Endothelial cell of umbilical vein (primary cell): ENCODE data around the gene PER1. TPM values are rescaled to one million over a fixed set of nuclear protein-coding genes. Genes with fewer than 3 reads are reported as not detected.

Experiments used
- BruUV-seq: library from RNA; stranded (reverse); fragments of 400-500 nt; replicated peaks from 2 replicates; lab custom pipeline; 2021; lab: Mats Ljungman, UMichigan
- CTCF ChIA-PET: fragments of 300-600, 350-600 bp; sonication (Branson Sonifier 250); formaldehyde crosslinking; loops from one replicate; lab custom pipeline; 2021; ENCODE audit warnings: antibody characterized with exemption, inconsistent platforms; lab: Charles Lee
- POLR2A ChIA-PET: fragments of 300-600, 350-600 bp; sonication (Branson Sonifier 250); formaldehyde crosslinking; loops from one replicate; lab custom pipeline; 2021; ENCODE audit warnings: antibody characterized with exemption, inconsistent platforms; lab: Charles Lee
- DNase-seq: peaks from one replicate; pipeline ENCODE4 v3.0.0-alpha.2; 2011; ENCODE audit warnings: low read depth, low spot score
- FAIRE-seq: peaks from 2 replicates; lab custom pipeline; 2011; peaks lifted over from hg19 to GRCh38; lab: Jason Lieb, UNC
- H2AFZ ChIP-seq: 2 replicates; pipeline ENCODE4 v1.6.0; 2012; ENCODE audit warnings: low read depth, low read length, control low read depth, inconsistent platforms
- H3K27ac ChIP-seq: 2 replicates; pipeline ENCODE4 v1.5.1; 2011; ENCODE audit warnings: low read depth, mild to moderate bottlenecking, control low read depth, low read length, moderate library complexity; ENCODE audit not compliant: insufficient read depth
- H3K27me3 ChIP-seq, 2 experiments: 2 replicates each; pipeline versions ENCODE4 v1.6.0 to v1.6.1; 2011; ENCODE audit warnings: low read length in 2 of 2, mixed read lengths in 1 of 2; ENCODE audit not compliant: control insufficient read depth in 2 of 2, insufficient read depth in 2 of 2
- H3K36me3 ChIP-seq, 2 experiments: 2 replicates in 1 of 2; 3 replicates in 1 of 2; pipeline ENCODE4 v1.5.1; 2011; ENCODE audit warnings: low read length in 2 of 2, mild to moderate bottlenecking in 1 of 2, moderate library complexity in 1 of 2; ENCODE audit not compliant: control insufficient read depth in 2 of 2, insufficient read depth in 2 of 2; ENCODE audit errors: extremely low read depth in 1 of 2
- H3K4me1 ChIP-seq: 3 replicates; pipeline ENCODE4 v1.5.1; 2011; ENCODE audit warnings: mild to moderate bottlenecking, low read length; ENCODE audit not compliant: control insufficient read depth, insufficient read depth; ENCODE audit errors: extremely low read depth
- H3K4me2 ChIP-seq: 2 replicates; pipeline ENCODE4 v1.6.1; 2011; ENCODE audit warnings: low read length, control low read depth, mixed read lengths; ENCODE audit not compliant: insufficient read depth
- H3K4me3 ChIP-seq, 3 experiments: fragments of 200-600 bp in 1 of 3; sonication (generic), shearing (Covaris generic) in 1 of 3; replicated peaks in 1 of 3; 2 replicates each; pipeline ENCODE4 v1.5.1; 2011 to 2016; ENCODE audit warnings: control low read depth in 3 of 3, low read length in 3 of 3, mild to moderate bottlenecking in 2 of 3, inconsistent platforms in 1 of 3, low read depth in 1 of 3, moderate library complexity in 1 of 3; ENCODE audit not compliant: insufficient read depth in 1 of 3
- H3K79me2 ChIP-seq: 2 replicates; pipeline ENCODE4 v1.6.0; 2012; ENCODE audit warnings: low read length, inconsistent platforms; ENCODE audit not compliant: control insufficient read depth, insufficient read depth
- H3K9ac ChIP-seq: replicated peaks from 2 replicates; pipeline ENCODE3; 2011; ENCODE audit warnings: low read length, control low read depth; ENCODE audit not compliant: insufficient read depth; ENCODE audit errors: extremely low read depth
- H3K9me1 ChIP-seq: replicated peaks from 3 replicates; pipeline ENCODE4 v1.6.0; 2011; ENCODE audit warnings: mild to moderate bottlenecking, low read length; ENCODE audit not compliant: control insufficient read depth, insufficient read depth; ENCODE audit errors: extremely low read depth
- H3K9me3 ChIP-seq: replicated peaks from 2 replicates; pipeline ENCODE4 v1.5.1; 2012; ENCODE audit warnings: low read length, inconsistent platforms; ENCODE audit not compliant: control insufficient read depth, insufficient read depth
- H4K20me1 ChIP-seq: replicated peaks from 2 replicates; pipeline ENCODE3; 2011; ENCODE audit warnings: mild to moderate bottlenecking, low read length; ENCODE audit not compliant: control insufficient read depth, insufficient read depth; ENCODE audit errors: extremely low read depth
- CTCF ChIP-seq, 2 donors: IDR thresholded peaks; 1 replicate in 1 of 2; 2 replicates in 1 of 2; pipeline ENCODE4 v1.5.1; 2011; ENCODE audit warnings: low read length in 2 of 2, mild to moderate bottlenecking in 2 of 2, moderate library complexity in 2 of 2, control low read depth in 1 of 2, inconsistent platforms in 1 of 2, low read depth in 1 of 2; ENCODE audit not compliant: insufficient read depth in 1 of 2; ENCODE audit errors: extremely low read depth in 1 of 2
- EZH2 ChIP-seq: IDR thresholded peaks from 2 replicates; pipeline ENCODE4 v1.6.1; 2012; ENCODE audit warnings: borderline replicate concordance, low read depth, mild to moderate bottlenecking, moderate library complexity, low read length, inconsistent platforms; ENCODE audit not compliant: severe bottlenecking
- MYC ChIP-seq: IDR thresholded peaks from one replicate; pipeline ENCODE4 v1.6.1; 2011; ENCODE audit warnings: mild to moderate bottlenecking, low read depth, low read length
- POLR2A ChIP-seq: IDR thresholded peaks from 2 replicates; pipeline ENCODE4 v1.6.1; 2012; ENCODE audit warnings: low read depth, mild to moderate bottlenecking, control low read depth, low read length
- POLR2AphosphoS5 ChIP-seq: IDR thresholded peaks from 2 replicates; pipeline ENCODE4 v1.6.1; 2012; ENCODE audit warnings: low read depth, mild to moderate bottlenecking, control low read depth, low read length, moderate library complexity; ENCODE audit not compliant: insufficient read depth
- dilution Hi-C: fragments of 300-500 bp; cut with MboI; formaldehyde crosslinking; loops from one replicate; pipeline ENCODE4 v1.15.0; 2019; ENCODE audit warnings: low sequenced_read_pairs; ENCODE audit not compliant: extremely low pct_ligation_motif_present
- intact Hi-C: fragments of 100-400 bp; cut with micrococcal nuclease; formaldehyde crosslinking; loops from one replicate; pipeline ENCODE4 v1.10.0; 2022
- polyA plus RNA-seq, 4 experiments: library from polyadenylated mRNA; depleted of rRNA in 3 of 4; stranded (reverse) in 3 of 4; unstranded in 1 of 4; fragments of >200 nt; gene quantifications; 2 replicates each; pipeline versions ENCODE4 v1.2.1 to v1.2.3, GENCODE V29; 2011 to 2012; ENCODE audit warnings: missing spikeins in 1 of 4
- total RNA-seq: library from RNA; stranded (reverse); gene quantifications from 2 replicates; pipeline ENCODE4 v1.2.3, GENCODE V29; 2021
- TF ChIP-seq, protein P1 (sequence below): IDR thresholded peaks from 2 replicates; pipeline ENCODE4 v1.6.1; 2011; ENCODE audit not compliant: insufficient read depth, insufficient read length

The PER1 gene
- total and polyA plus RNA-seq, 2 donors (not counting 3 experiments of a cell fraction or from before 2014, with no cell fraction given) = 12.1 to 32.1 TPM

DNA sequence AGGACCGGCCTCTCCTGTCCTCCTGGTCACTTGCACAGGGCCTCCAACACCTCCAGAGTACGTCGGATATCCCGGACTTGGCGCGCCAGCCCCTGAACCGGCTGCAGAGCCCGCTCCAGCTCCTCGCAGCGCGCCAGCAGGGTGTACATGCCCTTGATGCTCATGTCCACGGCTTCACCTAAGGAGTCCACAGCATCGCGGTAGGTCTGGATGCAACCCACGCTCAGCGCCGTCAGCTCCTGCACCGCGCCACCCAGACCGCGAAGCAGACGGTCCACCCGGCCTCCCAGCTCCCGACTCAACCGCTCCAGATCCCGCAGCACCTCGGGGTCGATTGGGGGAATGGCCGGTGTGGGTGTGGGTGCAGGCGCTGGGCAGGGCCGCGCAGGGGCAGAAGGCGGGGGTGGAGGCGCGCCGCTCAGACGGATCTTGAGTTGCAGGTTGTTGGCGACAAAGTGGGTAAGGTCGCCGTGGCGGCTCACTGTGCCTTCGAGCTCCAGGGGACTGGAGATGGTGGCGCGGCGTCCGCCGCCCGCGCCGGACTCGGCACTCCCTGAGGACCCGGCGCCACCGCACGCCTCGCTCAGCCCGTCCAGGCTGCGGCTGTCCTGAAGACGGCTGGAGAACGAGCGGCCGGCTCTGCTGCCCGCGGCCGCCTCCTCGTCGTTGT is 37.0 kb upstream of the PER1 start:
- intact Hi-C loops = no loop called here
- H3K9ac ChIP-seq = peak overlapping the region; percentile 79
- H3K4me3 ChIP-seq = peak overlapping the region; percentile 45 to 66 (median 49)
- H3K79me2 ChIP-seq = peaks cover 8% of the 10 kb centered on the region
- FAIRE-seq (no peak), DNase-seq (peak; percentile 37)
- H3K4me2 ChIP-seq = peak overlapping the region; percentile 71
- TF ChIP-seq CTCF (IDR thresholded peaks at IDR 0.05; ENCODE audit: extremely low read depth in 1 of 2, insufficient read depth in 1 of 2, low read depth in 1 of 2, low read length in 2 of 2) = no peak
- TF ChIP-seq POLR2A = no peak
- no peak for TF ChIP-seq MYC
- TF ChIP-seq, protein P1, sequence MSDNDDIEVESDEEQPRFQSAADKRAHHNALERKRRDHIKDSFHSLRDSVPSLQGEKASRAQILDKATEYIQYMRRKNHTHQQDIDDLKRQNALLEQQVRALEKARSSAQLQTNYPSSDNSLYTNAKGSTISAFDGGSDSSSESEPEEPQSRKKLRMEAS = no peak
- TF ChIP-seq POLR2AphosphoS5 = no peak
- TF ChIP-seq EZH2 = no peak
- dilution Hi-C loops = no loop called here
- H3K9me1 ChIP-seq = no peaks in the 10 kb centered on the region
- peak overlapping the region; percentile 78 for H2AFZ ChIP-seq
- H3K27ac ChIP-seq = peak overlapping the region; percentile 65
- H3K27me3 ChIP-seq = no peaks in the 10 kb centered on the region
- BruUV-seq = no TSS peak
- CTCF ChIA-PET = interaction anchor here (1.0 to 4.3 kb wide), 6 partner anchors 16 to 112 kb away, joined by 3 to 34 read pairs (median 4); partner anchors contain the start of gene AURKB
- POLR2A ChIA-PET = interaction anchor here (0.7 to 2.7 kb wide), 3 partner anchors 16 to 33 kb away, joined by 3 to 17 read pairs (median 8); no protein-coding TSS in a partner anchor
- H3K4me1 ChIP-seq = peaks cover 27% of the 10 kb centered on the region
- no peaks in the 10 kb centered on the region for H3K9me3 ChIP-seq
- H4K20me1 ChIP-seq = no peaks in the 10 kb centered on the region
- no peaks in the 10 kb centered on the region for H3K36me3 ChIP-seq
